Right cardiac atrium (tissue), 5 donors: ENCODE results near the gene CXXC1. TPM values are rescaled to one million over a fixed set of nuclear protein-coding genes. Genes with fewer than 3 reads are reported as not detected.
"Not testable (repeated sequence)": the region's sequence is repeated elsewhere in the genome, so short reads cannot be mapped to it uniquely, and the experiment has no call there.

Experiments
- ATAC-seq, 2 donors: fragments of 200-7000 bp; cut with Tn5 transposase; one replicate each; pipeline versions ENCODE4 v1.8.0 to v1.9.1; 2020; ENCODE audit warnings: moderate library complexity in 2 of 2, mild to moderate bottlenecking in 1 of 2
- DNase-seq, 3 donors: peaks; one replicate each; pipeline ENCODE4 v3.0.0-alpha.2; 2020
- H3K27ac ChIP-seq: one replicate; pipeline ENCODE4 v1.5.1; 2013; ENCODE audit warnings: mild to moderate bottlenecking, low read length, control low read depth, moderate library complexity
- H3K27me3 ChIP-seq: one replicate; pipeline ENCODE4 v1.6.1; 2013; ENCODE audit not compliant: control insufficient read depth, insufficient read depth
- H3K4me1 ChIP-seq: one replicate; pipeline ENCODE4 v1.6.1; 2013; ENCODE audit warnings: low read length; ENCODE audit not compliant: control insufficient read depth, insufficient read depth
- H3K4me3 ChIP-seq: one replicate; pipeline ENCODE4 v1.5.1; 2013; ENCODE audit warnings: low read length, control low read depth
- H3K9me3 ChIP-seq: one replicate; pipeline ENCODE4 v1.6.1; 2013; ENCODE audit warnings: low read length; ENCODE audit not compliant: control insufficient read depth
- WGBS: extraction: QIAGEN DNeasy Blood & Tissue Kit; methylation state at CpG from one replicate; pipeline ENCODE4 v1.1.7; 2013; 5-methylcytosine and 5-hydroxymethylcytosine counted together
- intact Hi-C, 4 donors: fragments of 100-400 bp; cut with DNase I; formaldehyde crosslinking; loops; one replicate each; pipeline versions ENCODE4 v1.11.0 to v1.14.0; 2022 to 2023
- polyA plus RNA-seq: library from polyadenylated mRNA; stranded (reverse); fragments of 200-250 nt; gene quantifications from one replicate; pipeline ENCODE4 v1.2.3, GENCODE V29; 2013
- total RNA-seq, 4 donors: library from RNA; stranded (reverse); fragmentation: NEBNext Ultra II Directional; extraction: Animal tissue kit (Norgen Biotek cat#: 25700); gene quantifications; one replicate each; pipeline ENCODE4 v1.2.1, GENCODE V29; 2021
- donor health status: healthy with polysubstance abuse.
- donor health status: DM: no; HTN: yes; CAD: no.
- donor health status: DM: no; HTN: no; CAD: no.
- donor health status: DM: no; HTN: yes; CAD: no; lungs with severe emphysema.
- donor health status: DM: yes; HTN: yes; CAD: no.

Gene CXXC1
- total and polyA plus RNA-seq, 5 donors = 31.9 to 52.3 (median 37.3) TPM

DNA sequence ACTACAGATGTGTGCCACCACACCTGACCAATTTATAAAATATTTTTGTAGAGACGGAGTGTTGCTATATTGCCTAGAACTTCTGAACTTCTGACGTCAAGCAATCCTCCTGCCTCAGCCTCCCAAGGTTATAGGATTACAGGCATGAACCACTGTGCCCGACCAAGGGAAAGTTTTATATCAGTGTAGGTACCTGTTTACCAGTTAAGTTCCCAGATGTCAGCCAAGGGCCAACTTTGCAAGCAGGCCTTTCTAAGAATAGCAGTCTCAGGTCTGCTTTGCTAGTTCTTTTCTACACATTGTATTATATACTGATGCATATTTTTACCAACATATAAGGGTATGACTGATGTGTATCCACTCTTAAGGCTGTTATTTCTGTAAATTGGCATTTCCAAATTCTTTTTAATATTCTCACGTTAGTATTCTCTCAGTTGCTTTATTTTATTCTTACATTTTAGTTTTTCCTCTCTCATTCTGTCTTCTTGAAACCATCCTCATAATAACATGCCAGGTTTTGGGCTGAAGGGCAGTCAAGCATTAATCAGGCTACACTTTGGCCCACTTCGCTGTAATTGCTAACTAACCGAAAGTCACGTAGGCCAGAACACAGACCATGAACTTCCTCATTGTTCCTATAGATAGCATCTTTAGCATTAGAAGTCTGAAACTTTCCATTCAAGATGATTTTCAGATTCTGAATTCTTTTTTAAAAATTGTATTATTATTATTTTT, 25.0 kb upstream of the CXXC1 start:
- Histone ChIP-seq H3K4me3 (no peak overlapping the region), H3K4me1 (no peaks in the 10 kb centered on the region), H3K9me3 (no peaks in the 10 kb centered on the region), H3K27ac (no peak overlapping the region), H3K27me3 (no peaks in the 10 kb centered on the region)
- intact Hi-C loops = no loop called here
- 83% methylated on average over 7 of the region's 7 CpGs for WGBS
- ATAC-seq (no peak), DNase-seq (no peak)

DNA sequence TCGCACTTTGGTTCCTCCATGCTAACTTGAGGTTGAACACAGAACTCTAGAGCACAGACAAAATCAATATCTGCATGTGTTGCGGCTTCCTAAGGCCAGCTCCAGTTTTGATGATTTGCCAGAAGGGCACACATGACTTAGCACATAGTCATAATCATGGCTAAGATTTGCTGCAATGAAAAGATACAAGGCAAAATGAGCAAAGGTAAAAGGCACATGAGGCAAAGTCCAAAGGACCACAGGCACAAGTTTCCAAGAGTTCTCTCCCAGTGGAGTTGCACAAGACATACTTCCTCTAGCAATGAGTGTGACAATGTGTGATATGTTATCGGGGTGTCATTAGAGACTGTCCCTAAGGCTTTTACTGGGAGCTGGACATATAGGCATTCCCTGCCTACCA, 24.2 kb upstream of the CXXC1 start:
- WGBS = 85% methylated on average over 3 of the region's 3 CpGs
- Histone ChIP-seq H3K27me3 (no peaks in the 10 kb centered on the region), H3K4me3 (no peak overlapping the region), H3K27ac (no peak overlapping the region), H3K9me3 (no peaks in the 10 kb centered on the region), H3K4me1 (no peaks in the 10 kb centered on the region)
- no peak for ATAC-seq
- intact Hi-C loops = no loop called here
- no peak for DNase-seq

DNA sequence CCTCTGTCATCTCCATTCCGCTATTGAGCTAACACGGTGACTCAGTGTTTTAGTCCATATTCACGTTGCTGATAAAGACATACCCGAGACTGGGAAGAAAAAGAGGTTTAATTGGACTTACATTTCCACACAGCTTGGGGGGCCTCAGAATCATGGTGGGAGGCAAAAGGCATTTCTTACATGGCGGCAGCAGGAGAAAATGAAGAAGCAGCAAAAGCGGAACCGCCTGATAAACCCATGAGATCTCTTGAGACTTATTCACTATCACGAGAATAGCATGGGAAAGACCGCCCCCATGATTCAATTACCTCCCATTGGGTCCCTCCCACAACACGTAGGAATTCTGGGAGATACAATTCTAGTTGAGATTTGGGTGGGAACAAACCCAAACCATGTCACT, 22.6 kb upstream of the CXXC1 start:
- intact Hi-C loops = no loop called here
- WGBS = 85% methylated on average over 10 of the region's 10 CpGs
- DNase-seq = no peak
- Histone ChIP-seq H3K4me1 (no peaks in the 10 kb centered on the region), H3K9me3 (no peaks in the 10 kb centered on the region), H3K4me3 (no peak overlapping the region), H3K27me3 (no peaks in the 10 kb centered on the region), H3K27ac (no peak overlapping the region)
- no peak for ATAC-seq

DNA sequence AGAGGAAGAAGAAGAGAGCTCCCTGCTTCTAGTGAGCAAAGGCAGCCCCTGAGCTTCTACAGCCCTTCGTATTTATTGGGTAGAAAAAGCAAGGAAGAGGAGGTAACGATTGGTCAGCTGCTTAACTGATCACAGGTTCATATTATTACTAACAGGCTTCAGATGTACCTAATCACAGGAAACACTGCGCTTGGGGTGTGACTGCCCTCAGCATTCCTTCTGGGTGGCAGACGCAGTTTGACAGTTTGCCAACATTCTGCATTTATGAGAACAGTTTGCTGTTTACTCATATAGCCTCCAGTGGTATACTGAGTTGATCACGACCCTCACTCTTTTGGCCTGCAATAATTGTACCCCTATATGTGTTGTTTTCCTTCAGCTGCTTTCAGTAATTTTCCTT, 21.4 kb upstream of the CXXC1 start:
- DNase-seq, intact Hi-C loops, H3K27ac ChIP-seq, ATAC-seq, H3K4me3 ChIP-seq, H3K27me3 ChIP-seq, H3K9me3 ChIP-seq, H3K4me1 ChIP-seq: not testable (repeated sequence)
- 73% methylated on average over 5 of the region's 5 CpGs for WGBS

DNA sequence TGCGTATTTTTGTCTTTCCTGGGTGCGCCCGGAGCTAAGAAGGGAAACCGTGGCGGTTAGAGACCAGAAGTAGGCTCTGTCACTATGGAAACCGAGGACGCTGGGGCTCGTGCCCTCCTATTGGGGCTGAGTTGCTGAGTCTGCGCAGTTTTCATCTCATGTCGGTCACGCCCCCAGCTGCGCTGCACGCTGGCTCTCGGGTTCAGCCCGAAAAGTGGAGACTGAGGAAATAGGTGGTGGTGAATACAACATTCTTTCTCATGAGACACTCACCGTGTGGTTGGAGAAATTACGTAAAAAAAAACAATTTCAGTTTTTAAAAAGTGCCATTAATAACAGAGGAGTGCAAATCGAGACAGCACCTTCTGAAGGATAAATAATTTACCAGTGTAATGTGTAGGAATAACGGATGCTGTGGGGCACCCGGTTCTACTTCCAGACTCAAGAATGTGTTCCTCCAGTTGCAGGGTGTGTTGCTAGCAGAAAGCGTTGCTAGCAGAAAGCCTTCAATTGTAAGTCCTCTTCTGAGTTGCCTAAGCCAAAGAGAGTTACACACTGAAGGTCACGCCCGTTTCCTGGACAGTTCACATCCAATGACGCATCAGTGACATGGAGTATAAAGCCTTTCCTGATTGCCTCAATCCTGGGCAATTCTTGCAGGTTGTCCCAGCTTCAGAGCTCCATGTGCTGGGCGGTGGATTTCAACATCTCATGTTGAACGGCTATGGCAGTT, 20.4 kb upstream of the CXXC1 start:
- intact Hi-C loops = no loop called here
- Histone ChIP-seq H3K9me3 (no peaks in the 10 kb centered on the region), H3K4me1 (no peaks in the 10 kb centered on the region), H3K27me3 (no peaks in the 10 kb centered on the region), H3K27ac (no peak overlapping the region), H3K4me3 (peak overlapping the region; percentile 52)
- DNase-seq (peak; percentile 94 to 98 (median 94)), ATAC-seq (peak; percentile 98 to 99)
- WGBS = 7% methylated on average over 26 of the region's 26 CpGs

DNA sequence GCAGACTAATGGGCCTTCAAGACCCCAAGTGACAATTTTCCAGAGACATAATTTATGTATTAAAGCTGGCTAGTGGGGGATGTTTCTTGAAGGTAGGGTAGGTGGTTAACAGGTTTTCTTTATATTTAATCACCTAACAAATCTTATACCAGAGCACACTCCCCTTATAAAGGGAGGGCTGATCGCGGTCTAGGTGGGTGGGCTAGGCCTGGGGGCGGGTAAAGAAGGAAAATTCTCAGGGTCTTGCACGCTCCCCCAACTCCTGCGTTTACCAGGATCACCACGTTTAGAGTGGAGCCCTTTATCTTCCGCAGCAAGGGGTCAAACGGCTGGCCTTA, 19.9 kb upstream of the CXXC1 start:
- intact Hi-C loops = no loop called here

DNA sequence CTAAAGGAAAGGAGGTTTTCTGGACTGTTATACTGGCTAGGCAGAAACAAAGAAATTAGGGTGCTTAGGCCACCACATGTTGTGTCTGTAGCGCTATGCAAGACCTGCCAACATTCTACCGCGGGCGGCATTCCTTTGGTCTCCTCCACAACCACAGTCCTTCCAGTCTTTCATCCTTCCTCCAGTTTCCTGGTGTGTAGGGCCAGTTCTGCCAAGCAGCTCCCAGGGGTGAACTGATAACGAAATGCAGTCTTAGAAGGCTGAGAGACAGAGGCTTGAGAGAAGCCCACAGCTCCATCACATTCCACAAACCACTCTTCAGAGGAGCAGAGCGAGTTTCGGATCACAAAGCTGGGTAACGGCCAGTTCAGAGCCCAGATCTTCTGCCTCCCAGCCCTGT, 19.5 kb upstream of the CXXC1 start:
- ATAC-seq = peak; percentile 17 to 20
- peak in 2 of 3 donors; percentile 40 to 52 for DNase-seq
- Histone ChIP-seq H3K4me1 (no peaks in the 10 kb centered on the region), H3K27ac (no peak overlapping the region), H3K9me3 (no peaks in the 10 kb centered on the region), H3K4me3 (peak overlapping the region; percentile 52), H3K27me3 (no peaks in the 10 kb centered on the region)
- 39% methylated on average over 8 of the region's 8 CpGs for WGBS
- intact Hi-C loops = no loop called here

More for the DNA sequence above, 19.9 kb upstream of the CXXC1 start:
- WGBS = 4% methylated on average over 8 of the region's 8 CpGs
- no peaks in the 10 kb centered on the region for H3K9me3 ChIP-seq
- H3K27me3 ChIP-seq = no peaks in the 10 kb centered on the region
- peak overlapping the region; percentile 52 for H3K4me3 ChIP-seq
- no peak overlapping the region for H3K27ac ChIP-seq
- ATAC-seq (no peak), DNase-seq (no peak)
- H3K4me1 ChIP-seq = no peaks in the 10 kb centered on the region

DNA sequence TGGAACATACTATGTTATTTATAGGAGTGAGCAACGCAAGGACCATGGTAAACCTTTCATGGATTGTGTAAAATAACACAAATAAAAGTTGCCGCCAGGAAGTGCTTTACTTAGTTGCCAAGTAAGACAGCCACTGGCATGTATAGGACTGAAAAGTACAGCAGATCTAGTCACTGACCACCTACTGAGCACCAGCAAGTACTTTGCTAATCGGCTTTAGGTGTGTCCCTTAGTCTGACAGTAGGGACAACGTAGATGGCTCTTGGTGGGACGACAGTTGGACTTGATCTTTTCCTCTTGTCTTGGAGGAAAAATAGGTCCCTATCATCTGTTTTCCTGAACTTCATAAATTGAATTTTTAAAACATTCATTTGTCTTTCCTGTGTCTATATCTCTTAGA, 13.6 kb upstream of the CXXC1 start:
- no peak overlapping the region for H3K27ac ChIP-seq
- H3K27me3 ChIP-seq = no peaks in the 10 kb centered on the region
- 62% methylated on average over 5 of the region's 5 CpGs for WGBS
- ATAC-seq (no peak), DNase-seq (no peak)
- H3K4me1 ChIP-seq = no peaks in the 10 kb centered on the region
- no peak overlapping the region for H3K4me3 ChIP-seq
- no peaks in the 10 kb centered on the region for H3K9me3 ChIP-seq
- intact Hi-C loops = no loop called here

DNA sequence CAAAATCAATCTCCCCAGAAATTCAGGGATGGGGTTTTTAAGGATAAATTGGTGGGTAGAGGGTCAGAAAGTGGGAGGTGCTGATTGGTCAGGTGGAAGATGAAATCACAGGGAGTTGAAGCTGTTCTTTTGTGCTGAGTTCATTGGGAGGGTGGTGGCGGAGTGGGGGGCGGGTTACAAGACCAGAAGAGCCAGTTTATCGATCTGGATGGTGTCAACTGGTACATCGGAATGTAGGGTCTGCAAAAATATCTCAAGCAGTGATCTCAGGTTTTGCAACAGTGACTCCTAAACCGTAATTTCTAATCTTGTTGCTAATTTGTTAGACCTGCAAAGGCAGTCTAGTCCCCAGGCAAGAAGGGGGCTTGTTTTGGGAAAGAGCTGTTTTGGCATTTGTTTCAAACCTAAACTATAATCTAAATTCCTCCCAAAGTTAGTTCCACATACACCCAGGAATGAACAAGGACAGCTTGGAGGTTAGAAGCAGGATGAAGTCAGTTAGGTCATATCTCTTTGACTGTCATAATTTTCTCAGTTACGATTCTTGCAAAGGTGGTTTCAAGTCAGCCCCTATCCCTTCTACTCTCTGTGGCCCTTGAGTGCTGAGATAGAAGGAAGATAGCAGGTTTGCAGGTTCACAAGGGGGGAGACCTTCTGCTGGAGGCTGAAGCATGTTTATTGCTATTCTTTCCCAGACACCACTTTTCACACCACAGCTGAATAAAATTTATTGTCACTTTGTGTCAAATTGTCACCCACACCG, 12.3 kb upstream of the CXXC1 start:
- no peaks in the 10 kb centered on the region for H3K27me3 ChIP-seq
- ATAC-seq (no peak), DNase-seq (no peak)
- no peaks in the 10 kb centered on the region for H3K9me3 ChIP-seq
- no peak overlapping the region for H3K4me3 ChIP-seq
- H3K4me1 ChIP-seq = no peaks in the 10 kb centered on the region
- intact Hi-C loops = no loop called here
- no peak overlapping the region for H3K27ac ChIP-seq
- WGBS = 76% methylated on average over 7 of the region's 7 CpGs

DNA sequence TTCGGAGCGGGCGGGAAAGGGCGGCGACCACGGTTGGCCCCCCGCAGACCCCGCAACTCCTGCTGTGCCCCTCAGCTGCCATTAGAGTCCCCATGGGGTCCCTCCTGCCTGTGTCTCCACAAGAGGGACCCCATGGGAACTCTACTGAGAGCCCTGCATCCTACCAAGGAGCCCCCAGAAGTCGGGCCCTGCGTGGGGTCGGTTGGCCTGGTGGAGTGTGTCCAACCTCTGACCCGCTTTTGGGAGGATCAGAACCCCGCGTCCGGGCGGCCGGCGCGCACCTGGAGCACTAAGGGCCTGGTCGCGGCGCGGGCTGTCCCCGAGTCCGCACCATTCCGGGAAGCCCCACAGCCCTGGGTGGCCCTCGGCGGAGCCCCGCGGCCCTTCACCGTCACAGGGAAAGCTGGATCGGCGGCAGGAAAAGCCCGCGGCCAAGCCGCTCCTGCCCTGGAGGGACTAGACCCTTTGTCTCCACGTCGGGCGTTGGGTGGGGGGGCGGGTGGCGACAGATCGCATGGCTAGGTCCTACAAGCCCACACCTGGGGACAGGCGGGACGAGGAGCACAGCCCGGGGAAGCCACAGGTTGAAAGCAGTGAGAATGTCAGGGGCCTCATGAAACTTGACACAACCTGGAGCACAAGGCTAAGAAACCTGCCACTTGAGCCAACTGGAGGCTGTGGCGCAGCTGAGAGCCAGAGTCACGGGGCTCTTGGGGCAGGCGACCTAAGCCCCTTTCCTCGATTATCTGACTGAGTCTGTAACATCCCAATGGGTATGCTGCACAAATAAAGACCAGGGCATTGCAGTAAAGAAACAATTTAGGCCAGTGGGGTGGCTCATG, 11.2 kb upstream of the CXXC1 start:
- Histone ChIP-seq H3K4me1 (no peaks in the 10 kb centered on the region), H3K27ac (no peak overlapping the region), H3K4me3 (peak overlapping the region; percentile 39), H3K27me3 (no peaks in the 10 kb centered on the region), H3K9me3 (no peaks in the 10 kb centered on the region)
- intact Hi-C loops = no loop called here
- WGBS = 23% methylated on average over 48 of the region's 49 CpGs
- DNase-seq = peak in 2 of 3 donors; percentile 47 to 61
- ATAC-seq = peak; percentile 18 to 33
